ENCODE measurements around the gene ULK4. TPM values are rescaled to one million over a fixed set of nuclear protein-coding genes. Genes with fewer than 3 reads are reported as not detected.

ULK4 gene
- total and polyA plus RNA-seq, 9 of the 15 experiments (the other 6 are each of a cell fraction or from before 2014, with no cell fraction given), result 3.0 to 5.9 (median 3.5) TPM

DNA sequence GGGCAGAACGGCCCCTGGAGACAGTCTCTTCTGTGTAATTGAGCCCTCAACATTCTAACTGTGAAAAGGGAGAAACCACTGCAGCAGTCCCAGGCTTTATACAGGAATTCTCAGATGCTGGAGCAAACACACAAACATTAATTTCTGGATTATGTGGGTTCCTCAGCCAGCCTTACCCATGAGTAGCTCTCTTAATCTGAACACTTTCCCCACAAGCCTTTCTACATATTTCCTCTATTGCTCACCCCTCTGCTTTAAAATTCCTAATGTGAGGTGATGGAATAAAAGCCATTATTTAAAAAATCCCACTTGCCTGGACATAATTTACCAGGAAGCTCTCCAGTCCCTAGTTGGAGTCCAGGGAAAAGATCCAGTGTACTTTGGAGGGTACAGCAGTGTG, 623.6 kb downstream of the ULK4 start:
- POLR2A ChIA-PET, result interaction anchor here (0.6 to 1.0 kb wide), 3 partner anchors 11 to 1243 kb away, joined by 3 to 5 read pairs (median 3); no protein-coding TSS in a partner anchor
- WGBS (ENCODE audit: insufficient coverage, low coverage, missing lambda C conversion rate), result 0% methylated on average over 1 of the region's 1 CpG
- no peak for FAIRE-seq
- no peak for TF ChIP-seq DMBX1 (CRISPR knock-in tag; IDR thresholded peaks at IDR 0.05; ENCODE audit: borderline replicate concordance)
- TF ChIP-seq KLF13 (tag; IDR thresholded peaks at IDR 0.05; ENCODE audit: borderline replicate concordance, low read depth), result no peak
- TF ChIP-seq KLF1 (tag; IDR thresholded peaks at IDR 0.05), result no peak
- no peak for TF ChIP-seq SP2 (IDR thresholded peaks at IDR 0.05; ENCODE audit: extremely low read depth, low read depth, low read length, poor library complexity, severe bottlenecking)
- no peak for TF ChIP-seq ZNF75A (CRISPR knock-in tag; IDR thresholded peaks at IDR 0.05)
- TF ChIP-seq ZNF311 (CRISPR knock-in tag; IDR thresholded peaks at IDR 0.05), result no peak
- no peak for TF ChIP-seq CREBBP (IDR thresholded peaks at IDR 0.05; ENCODE audit: low read depth, low read length)
- no peak for TF ChIP-seq ELF1 (tag; IDR thresholded peaks at IDR 0.05)
- TF ChIP-seq, protein P1, sequence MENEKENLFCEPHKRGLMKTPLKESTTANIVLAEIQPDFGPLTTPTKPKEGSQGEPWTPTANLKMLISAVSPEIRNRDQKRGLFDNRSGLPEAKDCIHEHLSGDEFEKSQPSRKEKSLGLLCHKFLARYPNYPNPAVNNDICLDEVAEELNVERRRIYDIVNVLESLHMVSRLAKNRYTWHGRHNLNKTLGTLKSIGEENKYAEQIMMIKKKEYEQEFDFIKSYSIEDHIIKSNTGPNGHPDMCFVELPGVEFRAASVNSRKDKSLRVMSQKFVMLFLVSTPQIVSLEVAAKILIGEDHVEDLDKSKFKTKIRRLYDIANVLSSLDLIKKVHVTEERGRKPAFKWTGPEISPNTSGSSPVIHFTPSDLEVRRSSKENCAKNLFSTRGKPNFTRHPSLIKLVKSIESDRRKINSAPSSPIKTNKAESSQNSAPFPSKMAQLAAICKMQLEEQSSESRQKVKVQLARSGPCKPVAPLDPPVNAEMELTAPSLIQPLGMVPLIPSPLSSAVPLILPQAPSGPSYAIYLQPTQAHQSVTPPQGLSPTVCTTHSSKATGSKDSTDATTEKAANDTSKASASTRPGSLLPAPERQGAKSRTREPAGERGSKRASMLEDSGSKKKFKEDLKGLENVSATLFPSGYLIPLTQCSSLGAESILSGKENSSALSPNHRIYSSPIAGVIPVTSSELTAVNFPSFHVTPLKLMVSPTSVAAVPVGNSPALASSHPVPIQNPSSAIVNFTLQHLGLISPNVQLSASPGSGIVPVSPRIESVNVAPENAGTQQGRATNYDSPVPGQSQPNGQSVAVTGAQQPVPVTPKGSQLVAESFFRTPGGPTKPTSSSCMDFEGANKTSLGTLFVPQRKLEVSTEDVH (IDR thresholded peaks at IDR 0.05; ENCODE audit: low read depth, partially characterized antibody), result no peak
- Histone ChIP-seq H3K9me3 (replicated peaks; ENCODE audit: control insufficient read depth, insufficient read depth, low read depth, low read length) (no peaks in the 10 kb centered on the region), H2AFZ (ENCODE audit: low read depth, low read length) (no peak overlapping the region), H3K9me1 (ENCODE audit: control insufficient read depth, insufficient read depth, low read length) (no peaks in the 10 kb centered on the region), H3K4me1 (replicated peaks in 1 of 2; ENCODE audit: control insufficient read depth in 2 of 2, insufficient read depth in 2 of 2, low read length in 2 of 2) (no peaks in the 10 kb centered on the region), H3K27ac (ENCODE audit: extremely low read depth, low read depth, low read length) (no peak overlapping the region), H3K4me3 (no peak overlapping the region), H3K36me3 (ENCODE audit: control insufficient read depth, insufficient read depth, low read length) (no peaks in the 10 kb centered on the region), H4K20me1 (replicated peaks; ENCODE audit: control insufficient read depth, insufficient read depth, low read length) (no peaks in the 10 kb centered on the region), H3K27me3 (ENCODE audit: control insufficient read depth in 2 of 2, insufficient read depth in 2 of 2, low read length in 2 of 2) (no peaks in the 10 kb centered on the region; a peak in 1 of 5 replicates), H3K4me2 (ENCODE audit: insufficient read depth, low read length) (no peak overlapping the region), H3K79me2 (ENCODE audit: control insufficient read depth, insufficient read depth, low read length) (no peaks in the 10 kb centered on the region), H3K9ac (ENCODE audit: insufficient read depth in 1 of 2, low read depth in 2 of 2, low read length in 2 of 2) (no peak overlapping the region)
- CTCF ChIA-PET (ENCODE audit: low intra/inter-chr PET ratio), result no interaction called here
- intact Hi-C loops (cut with micrococcal nuclease) (no loop called here), in situ Hi-C loops (cut with MboI) (no loop called here)
- BruUV-seq (replicated peaks), result no TSS peak
- DNase-seq (ENCODE audit: extremely low read depth in 1 of 4, low spot score in 3 of 4), result no peak
- ATAC-seq, result no peak

Data from K562 (cell line).